ENCODE measurements around the gene SDR42E2.
"Not testable (repeated sequence)": the region's sequence is repeated elsewhere in the genome, so short reads cannot be mapped to it uniquely, and the experiment has no call there.

The SDR42E2 gene

DNA sequence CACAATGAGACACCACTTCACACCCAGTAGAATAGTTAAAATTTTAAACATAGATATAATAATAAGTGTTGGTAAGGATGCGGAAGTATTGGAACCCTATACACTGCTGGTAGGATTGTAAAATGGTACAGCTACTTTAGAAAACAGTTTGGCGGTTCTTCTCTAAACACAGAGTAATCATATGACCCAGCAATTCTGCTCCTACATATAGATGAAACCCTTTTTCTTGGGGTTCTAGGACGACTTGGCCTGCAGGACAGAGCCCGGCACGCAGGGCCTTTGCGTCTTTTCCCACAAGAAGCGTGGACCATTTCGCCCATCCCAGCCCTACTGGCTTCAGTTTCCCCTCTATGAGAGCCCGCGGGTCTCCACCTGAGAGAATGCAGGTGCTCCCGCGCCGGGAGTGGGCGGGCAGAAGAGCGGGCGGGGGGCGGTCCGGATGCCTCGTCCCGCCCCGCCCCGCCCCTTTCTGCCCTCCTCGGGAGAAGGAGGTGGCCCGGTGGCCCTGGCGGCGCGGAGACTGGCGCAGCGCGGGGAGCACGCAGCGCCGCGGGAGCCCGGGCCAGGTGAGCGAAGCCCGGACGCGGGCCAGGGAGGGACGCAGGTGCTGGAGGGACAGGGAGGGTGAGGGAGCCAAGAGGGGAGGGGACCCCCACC lies at the start of gene SDR42E2:
Gene SDR42E2 (plus strand): TSS at position 508 of the 657 bp plus-strand sequence. CDS start 3,077 bp downstream, outside the sequence.
- in situ Hi-C loops (cut with MboI; ENCODE audit: low sequenced_read_pairs) = no loop called here

DNA sequence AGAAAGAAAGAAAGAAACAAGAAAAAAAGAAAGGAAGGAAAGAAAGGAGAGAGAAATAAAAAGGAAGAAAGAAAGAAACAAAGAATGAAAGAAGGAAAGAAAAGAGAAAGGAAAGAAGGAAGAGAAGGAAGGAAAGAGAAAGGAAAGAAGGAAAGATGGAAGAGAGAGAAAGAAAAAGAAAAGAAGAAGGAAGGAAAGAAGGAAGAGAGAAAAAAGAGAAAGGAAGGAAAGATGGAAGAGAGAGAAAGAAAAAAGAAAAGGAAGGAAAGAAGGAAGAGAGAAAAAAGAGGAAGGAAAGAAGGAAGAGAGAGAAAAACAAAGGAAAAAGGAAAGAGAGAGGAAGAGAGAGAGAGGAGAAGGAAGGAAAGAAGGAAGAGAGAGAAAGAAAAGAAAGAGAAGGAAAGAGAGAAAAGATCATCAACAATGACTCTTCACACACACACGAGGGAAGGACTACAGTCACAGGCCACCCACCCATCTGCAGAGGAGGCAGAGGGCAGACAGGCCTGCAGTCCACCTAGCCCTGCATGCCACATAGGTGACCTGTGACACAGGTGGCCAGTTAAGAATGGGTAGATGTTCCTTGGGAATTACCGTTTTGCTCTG lies 46.1 kb upstream of the SDR42E2 start:
- in situ Hi-C loops (cut with MboI; ENCODE audit: low sequenced_read_pairs) = no loop called here

DNA sequence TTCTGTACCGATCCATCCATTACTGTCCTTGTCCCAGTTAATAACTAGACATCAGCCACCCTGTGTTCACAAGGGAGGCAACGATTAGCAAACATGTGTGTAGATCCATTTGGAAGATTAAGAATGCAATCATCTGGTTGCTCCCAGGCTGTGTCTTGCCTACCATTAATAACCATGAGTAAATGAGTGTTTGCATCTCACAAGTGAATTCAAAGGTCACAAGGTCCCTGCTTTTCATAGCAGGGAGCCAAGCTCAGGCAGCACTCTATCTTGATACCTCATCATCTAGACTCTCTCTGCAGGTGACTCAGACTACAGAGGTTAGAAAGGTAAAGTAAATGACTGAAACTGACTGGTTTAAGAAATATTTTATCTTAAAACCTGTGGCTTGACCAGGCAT lies 44.7 kb upstream of the SDR42E2 start:
- in situ Hi-C loops (cut with MboI; ENCODE audit: low sequenced_read_pairs) = no loop called here

DNA sequence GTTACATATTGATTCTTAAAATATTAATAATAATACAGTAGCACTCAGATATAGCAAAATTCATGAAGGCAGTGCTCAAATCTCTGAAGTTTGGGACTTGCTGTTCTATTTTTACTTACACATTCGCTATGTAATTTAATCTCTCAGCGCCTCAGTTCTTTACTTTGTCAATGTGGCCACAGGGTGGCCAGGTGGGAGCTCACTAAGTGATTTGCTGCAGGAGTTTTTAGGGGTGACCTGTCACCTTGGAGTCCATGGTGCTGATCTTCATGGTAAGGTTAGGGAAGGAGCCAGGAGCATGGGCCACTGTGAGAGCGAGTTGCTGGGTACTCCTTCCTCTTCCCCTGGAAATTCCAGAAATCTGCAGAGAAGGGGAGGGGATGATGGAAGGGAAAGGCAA lies 41.9 kb upstream of the SDR42E2 start:
- in situ Hi-C loops (cut with MboI; ENCODE audit: low sequenced_read_pairs) = no loop called here

DNA sequence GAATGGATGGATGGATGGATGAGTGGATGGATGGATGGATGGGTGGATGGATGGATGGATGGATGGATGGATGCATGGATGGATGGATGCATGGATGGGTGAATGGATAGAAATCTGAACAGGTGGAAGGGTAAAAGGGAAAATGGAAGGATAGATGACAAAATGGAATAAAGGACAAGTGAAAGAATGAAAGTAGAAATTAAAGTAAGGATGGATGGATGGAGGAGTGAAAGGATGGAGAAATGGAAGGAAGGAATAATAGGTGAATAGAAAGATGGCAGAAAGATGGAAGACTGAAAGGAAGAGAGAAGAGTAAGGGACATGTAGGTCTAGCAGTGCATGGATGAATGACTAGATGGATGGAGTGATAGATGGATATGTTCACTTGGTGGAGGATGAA lies 40.1 kb upstream of the SDR42E2 start:
- in situ Hi-C loops (cut with MboI; ENCODE audit: low sequenced_read_pairs) = no loop called here

DNA sequence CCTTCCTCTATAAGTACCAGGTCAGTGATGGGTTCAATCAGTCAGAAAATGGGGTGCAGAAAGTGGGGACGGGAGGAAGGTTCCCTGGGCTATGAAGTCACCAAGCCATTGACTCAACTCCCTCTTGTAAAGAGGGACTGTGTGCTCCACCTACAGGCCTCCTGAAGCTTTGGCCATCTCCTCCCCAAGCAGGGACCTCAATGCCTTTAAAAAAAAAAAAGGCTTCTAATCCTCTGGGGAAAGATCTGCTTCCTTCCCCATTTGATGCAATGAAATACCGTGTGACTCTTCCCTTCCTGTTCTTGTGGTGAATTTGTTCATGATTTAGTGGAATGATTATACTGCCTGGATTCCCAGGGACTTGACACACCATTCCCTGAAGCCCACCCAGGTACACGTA lies 39.2 kb upstream of the SDR42E2 start:
- in situ Hi-C loops (cut with MboI; ENCODE audit: low sequenced_read_pairs) = no loop called here

DNA sequence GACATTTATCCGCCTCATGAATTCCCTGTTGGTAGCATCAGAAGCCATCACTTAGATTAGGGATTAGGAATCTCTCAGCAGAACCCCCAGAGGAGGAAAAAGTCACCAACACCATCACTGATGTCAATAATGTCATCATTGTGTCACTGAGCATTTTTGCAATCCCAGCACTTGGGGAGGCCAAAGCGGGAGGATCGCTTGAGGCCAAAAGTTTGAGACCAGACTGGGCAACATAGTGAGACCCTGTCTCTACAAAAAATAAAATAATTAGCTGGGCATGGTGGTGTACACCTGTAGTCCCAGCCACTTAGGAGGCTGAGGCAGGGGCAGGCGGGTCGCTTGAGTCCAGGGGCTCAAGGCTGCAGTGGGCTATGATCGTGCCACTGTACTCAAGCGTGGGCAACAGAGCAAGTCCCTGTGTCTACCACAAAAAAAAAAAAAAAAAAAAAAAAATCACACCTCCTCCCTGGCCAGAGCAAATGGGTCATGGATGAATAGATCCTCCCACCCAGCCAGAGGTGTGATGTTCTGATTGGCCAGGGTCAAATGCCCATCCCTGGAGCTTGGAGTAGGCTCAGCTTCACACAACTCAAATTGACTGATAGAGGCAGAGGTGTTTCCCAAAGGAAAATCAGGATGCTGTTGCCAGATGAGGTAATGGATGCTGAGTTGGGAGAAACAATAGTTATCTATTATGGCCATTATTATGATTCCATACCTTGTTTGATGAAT lies 38.4 kb upstream of the SDR42E2 start:
- in situ Hi-C loops (cut with MboI; ENCODE audit: low sequenced_read_pairs) = no loop called here

DNA sequence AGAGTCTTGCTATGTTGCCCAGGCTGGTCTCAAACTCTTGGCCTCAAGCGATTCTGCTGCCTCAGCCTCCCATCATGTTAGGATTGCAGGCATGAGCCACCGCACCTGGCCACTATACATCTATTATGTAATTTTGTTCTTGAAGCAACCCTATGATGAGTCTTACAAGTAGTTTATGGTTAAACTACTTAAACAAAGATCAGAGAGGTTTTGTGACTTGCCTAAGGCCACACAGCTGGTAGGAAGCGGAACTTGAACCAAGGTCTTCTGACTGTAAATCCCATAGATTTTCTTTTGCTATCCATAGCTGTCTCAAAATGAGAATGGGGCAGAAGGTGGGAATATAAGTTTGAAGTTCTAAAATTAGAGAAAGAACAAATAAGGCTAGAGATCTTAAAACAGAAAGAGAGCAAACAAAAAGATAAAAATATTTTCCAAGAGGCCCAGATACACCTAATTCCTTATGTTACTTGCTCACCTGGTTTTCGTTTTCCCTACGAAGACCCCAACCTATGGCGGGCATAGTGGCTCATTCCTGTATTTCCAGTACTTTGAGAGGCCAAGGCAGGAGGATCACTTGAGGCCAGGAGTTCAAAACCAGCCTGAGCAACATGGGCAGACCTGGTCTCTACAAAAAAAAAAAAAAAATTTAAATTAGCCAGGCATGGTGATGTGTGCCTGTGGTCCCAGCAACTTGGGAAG lies 37.6 kb upstream of the SDR42E2 start:
- in situ Hi-C loops (cut with MboI; ENCODE audit: low sequenced_read_pairs) = no loop called here

DNA sequence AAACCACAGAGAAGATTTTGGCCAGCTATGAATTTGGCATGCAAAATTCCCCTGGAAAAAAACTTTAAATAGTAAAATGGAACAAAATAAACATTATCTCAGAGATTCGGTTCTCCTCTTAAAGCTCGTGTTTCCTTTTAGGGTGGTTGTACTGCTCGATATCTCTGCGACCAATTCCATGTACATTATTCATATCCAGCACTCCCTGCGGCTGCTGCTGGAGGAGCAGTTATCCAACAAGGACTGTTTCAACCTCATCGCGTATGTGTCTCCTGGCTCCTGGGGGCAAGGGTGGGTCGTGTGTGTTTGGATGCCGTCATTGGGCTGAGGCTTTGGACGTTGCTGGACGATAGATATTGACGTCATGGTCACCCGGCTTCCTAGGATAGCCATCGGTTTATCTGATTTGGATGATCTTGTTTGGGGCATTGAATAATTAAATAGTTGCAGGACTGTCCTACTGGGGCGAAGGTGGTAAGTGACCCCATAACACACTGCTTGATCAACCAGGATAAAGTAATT lies 36.2 kb upstream of the SDR42E2 start:
- in situ Hi-C loops (cut with MboI; ENCODE audit: low sequenced_read_pairs) = no loop called here

DNA sequence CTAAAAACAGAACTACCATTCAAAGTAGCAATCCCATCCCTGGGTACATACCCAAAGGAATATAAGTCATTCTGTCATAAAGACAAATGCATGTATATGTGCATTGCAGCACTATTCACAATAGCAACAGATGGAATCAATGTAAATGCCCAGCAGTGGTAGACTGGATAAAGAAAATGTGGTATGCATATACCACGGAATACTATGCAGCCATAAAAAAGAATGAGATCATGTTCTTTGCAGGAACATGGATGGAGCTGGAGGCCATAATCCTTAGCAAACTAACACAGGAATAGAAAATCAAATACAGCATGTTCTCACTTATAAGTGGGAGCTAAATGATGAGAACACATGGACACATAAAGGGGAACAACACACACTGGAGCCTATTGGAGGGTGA lies 33.8 kb upstream of the SDR42E2 start:
- in situ Hi-C loops (cut with MboI; ENCODE audit: low sequenced_read_pairs) = not testable (repeated sequence)

DNA sequence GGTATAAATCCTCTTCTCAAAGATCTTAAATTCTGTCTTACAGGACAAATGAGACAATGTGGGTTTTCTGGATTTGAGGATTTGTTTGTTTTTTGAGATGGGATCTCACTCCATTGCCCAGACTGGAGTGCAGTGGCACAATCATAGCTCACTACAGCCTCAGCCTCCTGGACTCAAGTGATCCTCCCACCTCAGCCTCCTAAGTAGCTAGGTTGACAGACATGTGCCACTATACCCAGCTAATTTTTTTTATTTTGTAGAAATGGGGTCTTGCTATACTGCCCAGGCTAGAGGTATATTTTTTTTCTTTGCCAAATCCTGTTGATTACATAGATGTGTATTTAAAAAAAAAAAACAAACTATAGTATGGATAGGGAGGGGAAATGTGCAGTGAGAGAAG lies 31.8 kb upstream of the SDR42E2 start:
- in situ Hi-C loops (cut with MboI; ENCODE audit: low sequenced_read_pairs) = no loop called here

DNA sequence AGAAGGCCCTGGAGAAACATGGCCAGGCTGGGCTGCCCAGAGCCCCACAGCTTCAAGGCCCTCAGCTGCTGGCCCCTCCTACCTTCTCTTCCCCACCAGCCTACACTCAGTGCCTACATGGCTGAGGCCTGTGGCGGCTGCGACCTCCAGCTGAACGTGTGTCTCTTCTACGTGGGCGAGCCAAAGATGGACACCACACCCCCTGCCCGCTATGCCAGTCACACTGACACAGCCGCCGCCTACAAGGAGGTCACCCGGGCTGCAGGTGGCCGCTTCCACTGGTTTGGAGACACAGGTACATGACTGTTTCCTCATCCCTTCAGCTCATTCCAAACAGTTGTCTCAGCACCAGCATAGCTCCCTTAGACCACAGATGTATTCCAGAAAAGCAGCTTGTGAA lies 29.5 kb upstream of the SDR42E2 start:
- in situ Hi-C loops (cut with MboI; ENCODE audit: low sequenced_read_pairs) = no loop called here

DNA sequence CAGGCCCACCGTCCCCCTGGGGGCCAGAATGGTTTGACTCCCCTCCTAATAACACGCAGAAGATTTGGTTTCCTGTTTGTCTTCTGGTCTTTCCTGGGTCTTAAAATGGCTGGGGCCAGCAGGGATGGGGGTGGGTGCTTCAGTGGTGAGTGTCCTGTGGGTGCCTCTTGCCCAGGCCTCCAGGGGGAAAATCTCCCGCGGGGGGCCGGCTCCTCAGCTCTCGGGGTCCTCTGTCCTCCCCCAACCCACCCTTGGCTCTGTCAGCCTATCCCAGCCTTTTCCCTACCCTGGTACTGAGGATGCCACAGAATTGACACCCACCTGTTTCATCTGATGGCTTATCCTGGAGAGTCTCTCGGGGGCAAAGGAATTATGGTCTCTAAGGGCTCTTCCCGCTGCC lies 23.8 kb upstream of the SDR42E2 start:
- in situ Hi-C loops (cut with MboI; ENCODE audit: low sequenced_read_pairs) = no loop called here

DNA sequence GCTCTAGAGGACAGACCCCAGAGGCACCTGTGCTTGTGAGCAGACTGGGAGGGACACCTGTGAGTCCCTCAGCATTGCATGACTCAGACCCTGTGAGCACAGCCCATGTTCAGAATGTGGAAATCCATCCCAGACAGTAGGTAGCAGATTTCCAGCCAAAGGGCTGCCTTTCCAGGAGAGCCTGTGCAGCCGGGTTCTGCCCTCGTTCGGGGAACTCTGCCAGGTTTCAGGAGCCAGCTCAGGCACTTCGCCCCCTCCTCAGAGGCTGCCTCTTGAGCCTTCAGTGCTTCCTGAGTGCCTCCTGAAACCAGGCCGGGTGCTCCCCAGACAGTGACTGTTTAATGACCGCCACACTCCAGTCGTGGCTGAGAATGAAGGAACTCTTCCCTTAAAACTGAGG lies 23.3 kb upstream of the SDR42E2 start:
- in situ Hi-C loops (cut with MboI; ENCODE audit: low sequenced_read_pairs) = no loop called here

DNA sequence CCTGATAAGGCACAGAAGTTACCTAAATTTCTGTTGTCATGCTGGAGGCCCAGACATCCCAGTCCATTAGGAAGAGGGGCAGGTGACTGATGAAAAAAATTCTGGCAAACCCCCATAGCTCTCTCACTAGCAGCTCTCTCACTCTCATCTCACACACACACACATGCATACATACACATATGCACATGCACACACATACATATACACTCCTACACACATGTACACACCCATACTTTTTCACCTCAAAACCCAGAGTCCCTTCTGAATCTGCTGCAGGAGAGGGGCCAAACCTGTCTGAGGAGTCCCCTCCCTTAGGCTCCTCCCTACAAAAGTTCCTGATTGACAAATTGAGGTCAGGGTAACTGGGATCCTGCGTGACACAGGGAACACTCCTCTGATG lies 22.6 kb upstream of the SDR42E2 start:
- in situ Hi-C loops (cut with MboI; ENCODE audit: low sequenced_read_pairs) = no loop called here

DNA sequence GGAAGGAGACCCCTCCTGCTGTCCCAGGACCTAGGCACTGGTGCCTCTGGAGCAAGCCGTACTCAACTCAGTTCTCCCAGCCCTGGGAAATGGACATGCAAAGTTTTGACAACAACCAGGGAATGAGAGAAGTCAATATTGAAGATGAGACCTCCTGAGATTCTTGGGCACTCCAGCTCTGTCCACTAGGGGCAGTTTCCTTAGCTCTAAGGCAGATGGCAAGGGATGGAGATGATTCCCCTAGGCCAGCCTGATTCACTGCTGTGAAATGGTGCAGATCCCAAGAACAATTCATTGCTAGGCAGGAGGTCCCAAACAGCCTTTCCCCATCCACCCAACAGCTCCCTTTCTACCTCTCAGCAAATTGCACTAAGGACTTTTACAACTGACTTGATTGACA lies 20.5 kb upstream of the SDR42E2 start:
- in situ Hi-C loops (cut with MboI; ENCODE audit: low sequenced_read_pairs) = no loop called here

DNA sequence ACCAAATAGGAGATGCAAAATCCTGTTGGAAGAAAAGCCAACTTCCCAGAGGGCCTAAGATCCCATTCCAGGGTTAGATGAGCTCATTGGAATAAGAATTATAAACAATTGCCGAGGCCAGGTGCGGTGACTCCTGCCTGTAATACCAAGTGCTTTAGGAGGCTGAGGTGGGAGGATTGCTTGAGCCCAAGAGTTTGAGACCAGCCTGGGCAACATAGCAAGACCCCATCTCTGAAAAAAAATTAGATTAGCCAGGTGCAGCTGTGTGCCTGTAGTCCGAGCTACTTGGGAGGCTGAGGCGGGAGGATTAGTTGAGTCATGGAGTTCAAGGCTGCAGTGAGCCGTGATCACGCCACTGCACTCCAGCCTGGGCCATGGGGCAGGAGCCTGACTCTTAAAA lies 17.8 kb upstream of the SDR42E2 start:
- in situ Hi-C loops (cut with MboI; ENCODE audit: low sequenced_read_pairs) = no loop called here

DNA sequence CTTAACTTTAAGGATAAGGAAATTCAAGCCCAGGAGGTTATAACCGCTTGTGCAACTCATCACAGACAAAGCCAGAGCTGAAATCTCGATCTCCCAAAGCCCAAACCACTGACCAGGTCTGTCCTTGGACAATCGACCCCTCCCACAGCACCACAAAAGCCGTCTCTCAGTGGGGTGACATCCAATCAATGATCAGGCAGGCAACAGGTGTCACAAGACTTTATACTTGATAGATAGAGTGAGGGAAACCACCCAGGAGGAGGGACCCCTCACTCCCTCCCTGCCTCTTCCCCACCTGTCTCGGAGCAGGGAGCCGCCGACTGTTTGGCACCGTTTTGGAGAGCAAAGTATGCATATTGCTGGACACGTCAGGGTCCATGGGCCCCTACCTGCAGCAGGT lies 14.5 kb upstream of the SDR42E2 start:
- in situ Hi-C loops (cut with MboI; ENCODE audit: low sequenced_read_pairs) = no loop called here

DNA sequence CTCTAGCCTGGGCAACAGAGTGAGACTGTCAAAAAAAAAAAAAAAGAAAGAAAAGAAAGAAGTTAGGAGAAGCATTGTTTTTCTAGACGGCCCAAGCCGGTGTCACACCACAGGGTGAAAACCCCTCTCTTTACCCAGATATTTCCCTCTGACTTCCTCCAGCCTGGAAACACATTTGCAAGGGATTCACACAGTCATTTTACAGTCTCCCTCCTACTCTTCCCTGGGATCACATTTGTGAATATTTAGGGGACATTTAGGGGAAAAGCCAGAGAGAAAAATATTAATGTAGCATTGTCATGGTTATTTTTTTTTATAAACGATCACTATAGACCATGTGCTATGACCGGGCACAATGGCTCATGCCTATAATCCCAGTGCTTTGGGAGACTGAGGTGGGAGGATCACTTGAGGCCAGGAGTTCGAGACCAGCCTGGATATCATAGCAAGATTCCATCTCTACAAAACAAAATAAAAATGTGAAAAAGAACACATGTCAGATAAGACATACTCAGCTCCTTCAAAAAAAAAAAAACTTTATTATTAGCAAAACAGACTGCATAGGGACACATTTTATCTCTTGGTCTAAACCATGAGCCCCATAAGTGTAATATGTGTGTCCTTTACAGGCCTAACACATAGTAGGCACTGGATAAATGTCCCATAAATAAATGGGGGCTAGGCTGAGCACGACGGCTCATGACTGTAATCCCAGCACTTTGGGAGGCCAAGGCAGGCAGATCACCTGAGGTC lies 10.9 kb upstream of the SDR42E2 start:
- in situ Hi-C loops (cut with MboI; ENCODE audit: low sequenced_read_pairs) = no loop called here

DNA sequence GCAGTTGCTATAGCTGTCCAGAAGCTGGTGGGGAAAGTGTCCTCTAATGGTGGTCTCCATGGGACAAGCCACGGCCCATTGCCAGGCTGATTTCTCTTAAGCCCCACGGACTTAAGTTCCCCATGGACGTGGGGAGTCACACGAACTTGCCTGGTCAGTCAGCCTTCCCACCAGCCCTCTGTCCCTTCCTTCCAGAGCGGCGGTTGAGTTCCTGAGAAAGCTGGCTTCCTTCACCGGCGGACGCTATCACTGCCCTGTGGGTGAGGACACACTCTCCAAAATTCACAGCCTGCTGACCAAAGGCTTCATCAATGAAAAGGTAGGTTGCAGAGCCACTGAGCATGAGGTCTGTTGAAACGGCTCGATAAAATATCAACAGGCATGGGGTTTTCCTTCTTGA lies 10.0 kb upstream of the SDR42E2 start:
- in situ Hi-C loops (cut with MboI; ENCODE audit: low sequenced_read_pairs) = no loop called here

DNA sequence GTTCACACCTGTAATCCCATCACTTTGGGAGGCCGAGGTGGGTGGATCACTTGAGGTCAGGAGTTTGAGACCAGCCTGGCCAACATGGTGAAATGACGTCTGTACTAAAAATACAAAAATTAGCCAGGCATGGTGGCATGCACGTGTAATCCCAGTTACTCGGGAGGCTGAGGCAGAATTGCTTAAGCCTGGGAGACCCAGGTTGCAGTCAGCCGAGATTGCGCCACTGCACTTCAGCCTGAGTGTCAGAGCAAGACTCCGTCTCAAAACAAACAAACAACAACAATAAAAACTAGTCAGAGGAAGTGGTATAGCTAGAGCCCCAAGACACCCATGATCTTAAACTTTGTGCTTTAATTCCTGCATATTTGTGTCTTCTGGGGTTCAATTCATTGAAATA lies 9.2 kb upstream of the SDR42E2 start:
- in situ Hi-C loops (cut with MboI; ENCODE audit: low sequenced_read_pairs) = not testable (repeated sequence)
